Smooth muscle cell (in vitro differentiated cells): ENCODE measurements around the gene ANKRD44. TPM values are rescaled to one million over a fixed set of nuclear protein-coding genes. Genes with fewer than 3 reads are reported as not detected.

Experiments
- DNase-seq: peaks from one replicate; lab custom pipeline; 2025; ENCODE audit not compliant: unreplicated experiment; lab: John Stamatoyannopoulos, UW
- H2AFZ ChIP-seq: fragments of 200-600 bp; sonication (generic); 2 replicates; pipeline ENCODE4 v1.6.0; 2016; ENCODE audit warnings: antibody characterized with exemption, low read depth, mild to moderate bottlenecking
- H3F3A ChIP-seq: fragments of 200-600 bp; sonication (generic); 2 replicates; pipeline ENCODE4 v1.6.0; 2017; ENCODE audit warnings: antibody characterized with exemption, low read depth
- H3K27ac ChIP-seq: fragments of 200-600 bp; sonication (generic); 2 replicates; pipeline ENCODE4 v1.5.1; 2016; ENCODE audit warnings: low read depth, mild to moderate bottlenecking
- H3K27me3 ChIP-seq: fragments of 200-600 bp; sonication (generic); 2 replicates; pipeline ENCODE4 v1.6.1; 2016; ENCODE audit warnings: low read depth, mild to moderate bottlenecking
- H3K36me3 ChIP-seq: fragments of 200-600 bp; sonication (generic); 2 replicates; pipeline ENCODE4 v1.5.1; 2016; ENCODE audit warnings: low read depth
- H3K4me1 ChIP-seq: fragments of 200-600 bp; sonication (generic); 2 replicates; pipeline ENCODE4 v1.5.1; 2016; ENCODE audit warnings: low read depth
- H3K4me2 ChIP-seq: fragments of 200-600 bp; sonication (generic); 2 replicates; pipeline ENCODE4 v1.6.0; 2016; ENCODE audit warnings: mild to moderate bottlenecking
- H3K4me3 ChIP-seq: fragments of 200-600 bp; sonication (generic); 2 replicates; pipeline ENCODE4 v1.5.1; 2016; ENCODE audit warnings: mild to moderate bottlenecking
- H3K79me2 ChIP-seq: fragments of 200-600 bp; sonication (generic); 2 replicates; pipeline ENCODE4 v1.6.0; 2016; ENCODE audit warnings: low read depth, mild to moderate bottlenecking
- H3K9ac ChIP-seq: fragments of 200-600 bp; sonication (generic); 2 replicates; pipeline ENCODE4 v1.6.0; 2016; ENCODE audit warnings: low read depth
- H3K9me3 ChIP-seq: fragments of 200-600 bp; sonication (generic); replicated peaks from 2 replicates; pipeline ENCODE4 v1.5.1; 2016; ENCODE audit warnings: low read depth
- H4K20me1 ChIP-seq: fragments of 200-600 bp; sonication (generic); 2 replicates; pipeline ENCODE4 v1.6.0; 2016; ENCODE audit warnings: low read depth
- CTCF ChIP-seq: fragments of 200-600 bp; sonication (generic); IDR thresholded peaks from 2 replicates; pipeline ENCODE4 v1.5.1; 2017; ENCODE audit warnings: borderline replicate concordance, mild to moderate bottlenecking, antibody characterized with exemption; ENCODE audit not compliant: insufficient read depth, poor library complexity, severe bottlenecking
- WGBS: methylation state at CpG from one replicate; pipeline ENCODE4 v1.1.7; 2016; ENCODE audit warnings: low lambda C conversion rate; 5-methylcytosine and 5-hydroxymethylcytosine counted together
- polyA plus RNA-seq: library from polyadenylated mRNA; unstranded; fragments of >200 nt; fragmentation: Nextera tagmentation; extraction: Ambion mirVana; gene quantifications from 2 replicates; pipeline ENCODE4 v1.2.1, GENCODE V29; 2016
- total RNA-seq: library from RNA; depleted of rRNA; stranded (reverse); fragments of >200 nt; gene quantifications from 2 replicates; pipeline ENCODE4 v1.2.3, GENCODE V29; 2014

Gene ANKRD44
- total and polyA plus RNA-seq, 2 experiments from 2014 or later: 3.6 to 5.5 TPM

GRCh38 chr2:197092431-197092830, 218.1 kb downstream of the ANKRD44 start:
- no peak overlapping the region for H3K4me3 ChIP-seq
- peaks cover 18% of the 10 kb centered on the region for H3K4me1 ChIP-seq
- no peak overlapping the region for H2AFZ ChIP-seq
- no peaks in the 10 kb centered on the region for H4K20me1 ChIP-seq
- H3K36me3 ChIP-seq: no peaks in the 10 kb centered on the region
- no peaks in the 10 kb centered on the region for H3K27me3 ChIP-seq
- no peak overlapping the region for H3K4me2 ChIP-seq
- H3K9me3 ChIP-seq: no peaks in the 10 kb centered on the region
- WGBS: 19% methylated on average over 4 of the region's 4 CpGs
- no peak for DNase-seq
- H3F3A ChIP-seq: peaks cover 12% of the 10 kb centered on the region
- H3K27ac ChIP-seq: no peak overlapping the region
- no peak overlapping the region for H3K9ac ChIP-seq
- H3K79me2 ChIP-seq: no peaks in the 10 kb centered on the region
- no peak for TF ChIP-seq CTCF

GRCh38 chr2:197090742-197091367, 219.7 kb downstream of the ANKRD44 start:
- no peak for DNase-seq
- no peaks in the 10 kb centered on the region for H4K20me1 ChIP-seq
- TF ChIP-seq CTCF: no peak
- H3K79me2 ChIP-seq: no peaks in the 10 kb centered on the region
- H2AFZ ChIP-seq: no peak overlapping the region
- no peaks in the 10 kb centered on the region for H3K27me3 ChIP-seq
- no peak overlapping the region for H3K27ac ChIP-seq
- no peaks in the 10 kb centered on the region for H3K36me3 ChIP-seq
- peaks cover 12% of the 10 kb centered on the region for H3K4me1 ChIP-seq
- no peak overlapping the region for H3K9ac ChIP-seq
- H3K4me2 ChIP-seq: no peak overlapping the region
- 60% methylated on average over 10 of the region's 10 CpGs for WGBS
- H3K9me3 ChIP-seq: no peaks in the 10 kb centered on the region
- peaks cover 12% of the 10 kb centered on the region for H3F3A ChIP-seq
- no peak overlapping the region for H3K4me3 ChIP-seq

GRCh38 chr2:197089655-197090054, 220.9 kb downstream of the ANKRD44 start:
- peak overlapping the region; percentile 56 for H3K4me2 ChIP-seq
- TF ChIP-seq CTCF: no peak
- peaks cover 12% of the 10 kb centered on the region for H3F3A ChIP-seq
- H3K9ac ChIP-seq: peak overlapping the region; percentile 72
- no peaks in the 10 kb centered on the region for H3K27me3 ChIP-seq
- no peak overlapping the region for H2AFZ ChIP-seq
- 67% methylated on average over 2 of the region's 2 CpGs for WGBS
- no peaks in the 10 kb centered on the region for H3K9me3 ChIP-seq
- H4K20me1 ChIP-seq: no peaks in the 10 kb centered on the region
- H3K4me1 ChIP-seq: peaks cover 12% of the 10 kb centered on the region
- no peak for DNase-seq
- no peak overlapping the region for H3K4me3 ChIP-seq
- H3K27ac ChIP-seq: peak overlapping the region; percentile 82
- no peaks in the 10 kb centered on the region for H3K79me2 ChIP-seq
- no peaks in the 10 kb centered on the region for H3K36me3 ChIP-seq

- Histone ChIP-seq H3K27me3 (no peaks in the 10 kb centered on the region), H3K4me3 (no peak overlapping the region), H3K36me3 (no peaks in the 10 kb centered on the region), H3K9me3 (no peaks in the 10 kb centered on the region), H2AFZ (no peak overlapping the region), H4K20me1 (no peaks in the 10 kb centered on the region), H3K4me2 (peak overlapping the region; percentile 56), H3K27ac (peak overlapping the region; percentile 82), H3K79me2 (no peaks in the 10 kb centered on the region), H3K4me1 (peaks cover 12% of the 10 kb centered on the region), H3F3A (peaks cover 12% of the 10 kb centered on the region), H3K9ac (peak overlapping the region; percentile 72)
- WGBS: 15% methylated on average over 5 of the region's 5 CpGs
- no peak for TF ChIP-seq CTCF
- no peak for DNase-seq
Observed at GRCh38 chr2:197088694-197089093, 221.9 kb downstream of the ANKRD44 start.
